SK-N-SH (cell line): ENCODE measurements around the gene MRGPRG. TPM values are rescaled to one million over a fixed set of nuclear protein-coding genes. Genes with fewer than 3 reads are reported as not detected.

Experiments
- CTCF ChIA-PET: fragments of 300-600, 350-600 bp; formaldehyde crosslinking; extraction: SDS; loops from one replicate; lab custom pipeline; 2021; lab: Yijun Ruan, JAX
- POLR2A ChIA-PET: fragments of 350-600 bp; sonication (Branson Sonifier 250); formaldehyde crosslinking; extraction: SDS; loops from one replicate; lab custom pipeline; 2020; ENCODE audit warnings: antibody characterized with exemption, inconsistent platforms; lab: Yijun Ruan, JAX
- DNase-seq: peaks from one replicate; pipeline ENCODE4 v3.0.0; 2012
- H2AFZ ChIP-seq: fragments of 200-600 bp; sonication (generic); 2 replicates; pipeline ENCODE4 v1.8.1; 2016; ENCODE audit warnings: antibody characterized with exemption, mild to moderate bottlenecking, low read depth
- H3F3A ChIP-seq: fragments of 200-600 bp; sonication (generic); replicated peaks from 2 replicates; pipeline ENCODE3; 2016; ENCODE audit warnings: antibody characterized with exemption, mild to moderate bottlenecking; ENCODE audit not compliant: insufficient read depth
- H3K27ac ChIP-seq, 2 experiments: fragments of 200-500 bp in 1 of 2; fragments of 200-600 bp in 1 of 2; sonication (Bioruptor generic) in 1 of 2; sonication (generic), shearing (Covaris generic) in 1 of 2; 2 replicates each; pipeline versions ENCODE4 v1.5.1 to v1.6.1; 2014 to 2016; ENCODE audit warnings: low read depth in 2 of 2, inconsistent platforms in 1 of 2, low read length in 1 of 2, mild to moderate bottlenecking in 1 of 2, mixed read lengths in 1 of 2
- H3K27me3 ChIP-seq: fragments of 200-600 bp; sonication (generic), shearing (Covaris generic); 2 replicates; pipeline ENCODE4 v1.6.1; 2016; ENCODE audit warnings: mixed run types; ENCODE audit not compliant: insufficient read depth
- H3K36me3 ChIP-seq, 2 experiments: fragments of 200-500 bp in 1 of 2; fragments of 200-600 bp in 1 of 2; sonication (Bioruptor generic) in 1 of 2; sonication (generic) in 1 of 2; replicated peaks in 1 of 2; 2 replicates each; pipeline versions ENCODE3 to v1.5.1; 2014 to 2016; ENCODE audit warnings: low read length in 1 of 2, mild to moderate bottlenecking in 1 of 2; ENCODE audit not compliant: insufficient read depth in 2 of 2, control insufficient read depth in 1 of 2
- H3K4me1 ChIP-seq, 2 experiments: fragments of 200-500 bp in 1 of 2; fragments of 200-600 bp in 1 of 2; sonication (Bioruptor generic) in 1 of 2; sonication (generic), shearing (Covaris generic) in 1 of 2; 2 replicates each; pipeline versions ENCODE4 v1.5.1 to v1.6.1; 2014 to 2016; ENCODE audit warnings: low read depth in 1 of 2, low read length in 1 of 2, mixed run types in 1 of 2; ENCODE audit not compliant: insufficient read depth in 2 of 2, control insufficient read depth in 1 of 2
- H3K4me2 ChIP-seq: fragments of 200-600 bp; sonication (generic), shearing (Covaris generic); 2 replicates; pipeline ENCODE4 v1.6.1; 2017; ENCODE audit warnings: mixed run types
- H3K4me3 ChIP-seq, 2 experiments: fragments of 200-500 bp in 1 of 2; fragments of 200-600 bp in 1 of 2; sonication (Bioruptor generic) in 1 of 2; sonication (generic), shearing (Covaris generic) in 1 of 2; 2 replicates each; pipeline versions ENCODE4 v1.5.1 to v1.8.1; 2014 to 2016; ENCODE audit warnings: low read depth in 2 of 2, inconsistent platforms in 1 of 2, low read length in 1 of 2, mild to moderate bottlenecking in 1 of 2, mixed read lengths in 1 of 2, moderate library complexity in 1 of 2
- H3K79me2 ChIP-seq: fragments of 200-600 bp; sonication (generic); 2 replicates; pipeline ENCODE4 v1.8.1; 2017; ENCODE audit warnings: mild to moderate bottlenecking; ENCODE audit not compliant: insufficient read depth
- H3K9ac ChIP-seq: fragments of 200-600 bp; sonication (generic); 2 replicates; pipeline ENCODE4 v1.6.1; 2017; ENCODE audit warnings: mixed run types
- H3K9me2 ChIP-seq: fragments of 200-600 bp; sonication (generic); 2 replicates; pipeline ENCODE4 v1.6.1; 2017; ENCODE audit warnings: mixed run types
- H3K9me3 ChIP-seq: fragments of 200-600 bp; sonication (generic); 2 replicates; pipeline ENCODE4 v1.6.1; 2017; ENCODE audit warnings: mixed run types, mild to moderate bottlenecking, moderate library complexity
- H4K20me1 ChIP-seq: fragments of 200-600 bp; sonication (generic); 2 replicates; pipeline ENCODE4 v1.6.1; 2017; ENCODE audit warnings: mild to moderate bottlenecking, mixed run types; ENCODE audit not compliant: insufficient read depth
- CHD2 ChIP-seq: fragments of 150-350 bp; IDR thresholded peaks from 2 replicates; pipeline ENCODE4 v1.6.1; 2018; ENCODE audit warnings: low read length; ENCODE audit not compliant: partially characterized antibody
- ELF1 ChIP-seq: IDR thresholded peaks from 2 replicates; pipeline ENCODE4 v1.4.0; 2012
- EP300 ChIP-seq, 2 experiments: IDR thresholded peaks; 2 replicates each; pipeline versions ENCODE4 v1.4.0 to v1.6.1; 2012; ENCODE audit warnings: borderline replicate concordance in 1 of 2, low read depth in 1 of 2, low read length in 1 of 2
- FOSL2 ChIP-seq: IDR thresholded peaks from 2 replicates; pipeline ENCODE4 v1.4.0; 2012; ENCODE audit warnings: low read depth, mild to moderate bottlenecking, moderate library complexity, borderline replicate concordance
- FOXM1 ChIP-seq: IDR thresholded peaks from 2 replicates; pipeline ENCODE4 v1.4.0; 2012; ENCODE audit warnings: low read depth, mild to moderate bottlenecking
- GABPA ChIP-seq: IDR thresholded peaks from 2 replicates; pipeline ENCODE4 v1.4.0; 2012; ENCODE audit warnings: low read depth, mild to moderate bottlenecking
- GATA2 ChIP-seq: sonication (generic); formaldehyde crosslinking; IDR thresholded peaks from 2 replicates; pipeline ENCODE4 v1.5.0; 2020; ENCODE audit warnings: mild to moderate bottlenecking, missing genetic modification reagents
- MEF2A ChIP-seq: IDR thresholded peaks from 2 replicates; pipeline ENCODE4 v1.4.0; 2012; ENCODE audit warnings: low read depth, borderline replicate concordance
- NFIC ChIP-seq: IDR thresholded peaks from 2 replicates; pipeline ENCODE4 v1.4.0; 2012; ENCODE audit warnings: borderline replicate concordance
- NRF1 ChIP-seq: IDR thresholded peaks from 2 replicates; pipeline ENCODE4 v1.6.1; 2012; ENCODE audit warnings: low read depth, mild to moderate bottlenecking, low read length
- POLR2AphosphoS5 ChIP-seq: IDR thresholded peaks from 2 replicates; pipeline ENCODE4 v1.6.1; 2012; ENCODE audit warnings: low read depth, low read length
- RAD21 ChIP-seq: IDR thresholded peaks from 2 replicates; pipeline ENCODE4 v1.6.1; 2012; ENCODE audit warnings: mild to moderate bottlenecking, low read length
- RCOR1 ChIP-seq: fragments of 150-350 bp; IDR thresholded peaks from 2 replicates; pipeline ENCODE4 v1.6.1; 2017; ENCODE audit warnings: antibody characterized with exemption, low read length
- RFX5 ChIP-seq: IDR thresholded peaks from 2 replicates; pipeline ENCODE4 v1.6.1; 2012; ENCODE audit warnings: mild to moderate bottlenecking, improper control_type of control experiment, low read length
- RXRA ChIP-seq: IDR thresholded peaks from 2 replicates; pipeline ENCODE4 v1.4.0; 2012; ENCODE audit warnings: low read depth, mild to moderate bottlenecking, borderline replicate concordance
- SMC3 ChIP-seq: IDR thresholded peaks from 2 replicates; pipeline ENCODE4 v1.6.1; 2012; ENCODE audit warnings: low read depth, low read length, improper control_type of control experiment
- TAF1 ChIP-seq: IDR thresholded peaks from 2 replicates; pipeline ENCODE4 v1.6.1; 2012; ENCODE audit warnings: low read depth, mild to moderate bottlenecking, low read length, moderate library complexity, borderline replicate concordance
- TCF12 ChIP-seq: IDR thresholded peaks from 2 replicates; pipeline ENCODE4 v1.4.0; 2012
- YY1 ChIP-seq: IDR thresholded peaks from 2 replicates; pipeline ENCODE4 v1.4.0; 2012; ENCODE audit warnings: low read depth, mild to moderate bottlenecking
- WGBS: methylation state at CpG from one replicate; pipeline ENCODE4 v1.1.6; 2017; ENCODE audit warnings: low lambda C conversion rate; 5-methylcytosine and 5-hydroxymethylcytosine counted together
- polyA plus RNA-seq, 3 experiments: library from polyadenylated mRNA; depleted of rRNA; stranded (reverse); fragments of >200 nt; gene quantifications; 2 replicates each; pipeline ENCODE4 v1.2.3, GENCODE V29; 2012
- TF ChIP-seq, protein P1 (sequence below): fragments of 200-600 bp; sonication (generic); IDR thresholded peaks from 2 replicates; pipeline ENCODE4 v1.6.1; 2017; ENCODE audit warnings: antibody characterized with exemption, mild to moderate bottlenecking, moderate library complexity
- TF ChIP-seq, protein P2 (sequence below): IDR thresholded peaks from 2 replicates; pipeline ENCODE4; 2012
- TF ChIP-seq, protein P3 (sequence below): IDR thresholded peaks from 2 replicates; pipeline ENCODE4 v1.4.0; 2012; ENCODE audit warnings: low read depth
- TF ChIP-seq, protein P4 (sequence below): fragments of 150-350 bp; IDR thresholded peaks from 2 replicates; pipeline ENCODE4 v1.6.1; 2016; ENCODE audit warnings: mild to moderate bottlenecking, low read depth, low read length

Gene MRGPRG
- polyA plus RNA-seq, 1 of the 3 experiments (the other 2 are of a cell fraction), result not detected

DNA sequence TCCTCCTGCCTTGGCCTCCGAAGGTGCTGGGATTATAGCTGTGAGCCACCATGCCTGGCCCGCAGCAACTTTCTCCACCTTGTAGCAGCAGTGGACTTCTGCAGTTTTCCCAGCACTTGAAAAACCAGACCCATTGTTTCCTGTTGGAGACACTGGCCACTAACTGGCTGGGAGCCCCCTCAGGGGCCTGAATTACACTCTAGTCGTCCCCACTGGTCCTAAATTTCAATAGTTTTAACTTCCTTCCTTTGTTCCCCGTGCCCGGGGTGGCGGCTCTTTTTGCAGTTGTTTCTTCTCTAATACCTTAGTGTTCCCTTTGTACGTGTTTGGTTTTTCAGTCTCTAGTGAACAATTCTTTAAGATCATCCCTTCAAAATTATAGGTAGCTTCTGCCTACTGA, 16.2 kb upstream of the MRGPRG start:
- no peaks in the 10 kb centered on the region for H3K79me2 ChIP-seq
- CTCF ChIA-PET, result interaction anchor here (1.0 to 1.5 kb wide), 2 partner anchors 106 to 197 kb away, joined by 3 to 4 read pairs; no protein-coding TSS in a partner anchor
- H3K4me3 ChIP-seq, result no peak overlapping the region
- H4K20me1 ChIP-seq, result no peaks in the 10 kb centered on the region
- H3F3A ChIP-seq, result no peaks in the 10 kb centered on the region
- no peak for DNase-seq
- no peaks in the 10 kb centered on the region for H3K9me3 ChIP-seq
- no peak overlapping the region for H3K27ac ChIP-seq
- H2AFZ ChIP-seq, result no peak overlapping the region
- H3K4me1 ChIP-seq, result peaks cover 0 to 14% of the 10 kb centered on the region in 2 experiments; a peak in 1 of 4 replicates
- H3K4me2 ChIP-seq, result no peak overlapping the region
- no peaks in the 10 kb centered on the region; the same call in 1 of the 2 replicates for H3K27me3 ChIP-seq
- TF ChIP-seq FOSL2 (no peak), YY1 (no peak), CHD2 (no peak), RAD21 (no peak), RFX5 (no peak), MEF2A (no peak), EP300 (IDR thresholded peaks at IDR 0.05; ENCODE audit: borderline replicate concordance in 1 of 2, low read depth in 1 of 2, low read length in 1 of 2) (no peak), NRF1 (no peak), ELF1 (no peak), RXRA (no peak), GABPA (no peak)
- TF ChIP-seq, protein P1, sequence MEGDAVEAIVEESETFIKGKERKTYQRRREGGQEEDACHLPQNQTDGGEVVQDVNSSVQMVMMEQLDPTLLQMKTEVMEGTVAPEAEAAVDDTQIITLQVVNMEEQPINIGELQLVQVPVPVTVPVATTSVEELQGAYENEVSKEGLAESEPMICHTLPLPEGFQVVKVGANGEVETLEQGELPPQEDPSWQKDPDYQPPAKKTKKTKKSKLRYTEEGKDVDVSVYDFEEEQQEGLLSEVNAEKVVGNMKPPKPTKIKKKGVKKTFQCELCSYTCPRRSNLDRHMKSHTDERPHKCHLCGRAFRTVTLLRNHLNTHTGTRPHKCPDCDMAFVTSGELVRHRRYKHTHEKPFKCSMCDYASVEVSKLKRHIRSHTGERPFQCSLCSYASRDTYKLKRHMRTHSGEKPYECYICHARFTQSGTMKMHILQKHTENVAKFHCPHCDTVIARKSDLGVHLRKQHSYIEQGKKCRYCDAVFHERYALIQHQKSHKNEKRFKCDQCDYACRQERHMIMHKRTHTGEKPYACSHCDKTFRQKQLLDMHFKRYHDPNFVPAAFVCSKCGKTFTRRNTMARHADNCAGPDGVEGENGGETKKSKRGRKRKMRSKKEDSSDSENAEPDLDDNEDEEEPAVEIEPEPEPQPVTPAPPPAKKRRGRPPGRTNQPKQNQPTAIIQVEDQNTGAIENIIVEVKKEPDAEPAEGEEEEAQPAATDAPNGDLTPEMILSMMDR, result no peak
- TF ChIP-seq, protein P2, sequence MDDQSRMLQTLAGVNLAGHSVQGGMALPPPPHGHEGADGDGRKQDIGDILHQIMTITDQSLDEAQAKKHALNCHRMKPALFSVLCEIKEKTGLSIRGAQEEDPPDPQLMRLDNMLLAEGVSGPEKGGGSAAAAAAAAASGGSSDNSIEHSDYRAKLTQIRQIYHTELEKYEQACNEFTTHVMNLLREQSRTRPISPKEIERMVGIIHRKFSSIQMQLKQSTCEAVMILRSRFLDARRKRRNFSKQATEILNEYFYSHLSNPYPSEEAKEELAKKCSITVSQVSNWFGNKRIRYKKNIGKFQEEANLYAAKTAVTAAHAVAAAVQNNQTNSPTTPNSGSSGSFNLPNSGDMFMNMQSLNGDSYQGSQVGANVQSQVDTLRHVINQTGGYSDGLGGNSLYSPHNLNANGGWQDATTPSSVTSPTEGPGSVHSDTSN, result no peak
- POLR2A ChIA-PET, result no interaction called here
- H3K9me2 ChIP-seq, result no peaks in the 10 kb centered on the region
- WGBS, result 52% methylated on average over 7 of the region's 7 CpGs
- no peaks in the 10 kb centered on the region for H3K36me3 ChIP-seq
- no peak overlapping the region for H3K9ac ChIP-seq

DNA sequence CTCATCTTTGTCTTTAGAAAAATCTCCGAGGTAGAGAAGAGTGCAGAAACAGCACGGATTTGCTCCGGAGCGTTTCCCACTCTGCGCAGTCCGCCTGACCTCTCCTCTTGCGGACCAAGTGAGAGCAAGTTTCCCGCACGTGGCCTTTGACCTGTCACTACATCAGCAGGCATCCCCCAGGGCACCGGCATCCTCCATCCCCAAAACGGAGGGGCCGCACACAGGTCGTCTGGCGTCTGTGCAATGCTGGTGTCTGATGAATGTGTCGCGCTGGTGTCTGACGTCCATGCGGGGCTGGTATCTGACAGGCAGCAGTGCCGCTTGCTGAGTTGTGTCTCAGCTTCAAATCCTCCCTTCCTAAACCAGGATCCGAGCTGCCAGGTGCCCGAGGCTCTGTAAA, 14.3 kb upstream of the MRGPRG start:
- no peaks in the 10 kb centered on the region for H3K9me2 ChIP-seq
- no peak overlapping the region for H3K4me2 ChIP-seq
- no peaks in the 10 kb centered on the region for H4K20me1 ChIP-seq
- H3K9ac ChIP-seq, result no peak overlapping the region
- no peak overlapping the region for H3K27ac ChIP-seq
- H3K4me1 ChIP-seq, result peaks cover 0 to 14% of the 10 kb centered on the region in 2 experiments; a peak in 1 of 4 replicates
- H3K27me3 ChIP-seq, result no peaks in the 10 kb centered on the region
- TF ChIP-seq NRF1 (no peak), RFX5 (no peak), MEF2A (no peak), SMC3 (no peak), POLR2AphosphoS5 (no peak), GATA2 (CRISPR knock-in tag) (no peak), TCF12 (no peak), FOSL2 (no peak), EP300 (IDR thresholded peaks at IDR 0.05; ENCODE audit: borderline replicate concordance in 1 of 2, low read depth in 1 of 2, low read length in 1 of 2) (no peak), CHD2 (no peak), TAF1 (no peak), GABPA (no peak), RXRA (no peak), NFIC (no peak), RCOR1 (no peak), FOXM1 (no peak), YY1 (no peak)
- TF ChIP-seq, protein P3, sequence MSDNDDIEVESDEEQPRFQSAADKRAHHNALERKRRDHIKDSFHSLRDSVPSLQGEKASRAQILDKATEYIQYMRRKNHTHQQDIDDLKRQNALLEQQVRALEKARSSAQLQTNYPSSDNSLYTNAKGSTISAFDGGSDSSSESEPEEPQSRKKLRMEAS, result no peak
- TF ChIP-seq, protein P4, sequence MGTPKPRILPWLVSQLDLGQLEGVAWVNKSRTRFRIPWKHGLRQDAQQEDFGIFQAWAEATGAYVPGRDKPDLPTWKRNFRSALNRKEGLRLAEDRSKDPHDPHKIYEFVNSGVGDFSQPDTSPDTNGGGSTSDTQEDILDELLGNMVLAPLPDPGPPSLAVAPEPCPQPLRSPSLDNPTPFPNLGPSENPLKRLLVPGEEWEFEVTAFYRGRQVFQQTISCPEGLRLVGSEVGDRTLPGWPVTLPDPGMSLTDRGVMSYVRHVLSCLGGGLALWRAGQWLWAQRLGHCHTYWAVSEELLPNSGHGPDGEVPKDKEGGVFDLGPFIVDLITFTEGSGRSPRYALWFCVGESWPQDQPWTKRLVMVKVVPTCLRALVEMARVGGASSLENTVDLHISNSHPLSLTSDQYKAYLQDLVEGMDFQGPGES, result no peak
- TF ChIP-seq, protein P2, result no peak
- no peaks in the 10 kb centered on the region for H3F3A ChIP-seq
- WGBS, result 79% methylated on average over 9 of the region's 21 CpGs
- no peaks in the 10 kb centered on the region for H3K9me3 ChIP-seq
- CTCF ChIA-PET, result no interaction called here
- no peak overlapping the region for H3K4me3 ChIP-seq
- no peak for DNase-seq
- no peaks in the 10 kb centered on the region for H3K36me3 ChIP-seq
- H2AFZ ChIP-seq, result no peak overlapping the region
- POLR2A ChIA-PET, result no interaction called here
- no peaks in the 10 kb centered on the region for H3K79me2 ChIP-seq
